Stomach (tissue), 4 donors: ENCODE measurements around the gene LRIG2.

Experiments used
- CTCF ChIP-seq, 7 experiments: fragments of 450-650 bp in 4 of 7; fragments of 200-600 bp in 3 of 7; sonication (generic) in 3 of 7; IDR thresholded peaks; one replicate each; pipeline ENCODE4 v1.5.1; 2016 to 2019; ENCODE audit warnings: antibody characterized with exemption in 7 of 7, control low read depth in 2 of 7, mild to moderate bottlenecking in 1 of 7
- EP300 ChIP-seq: sonication (generic); formaldehyde crosslinking; IDR thresholded peaks from one replicate; pipeline ENCODE4 v1.6.1; 2017; ENCODE audit warnings: antibody characterized with exemption
- POLR2AphosphoS5 ChIP-seq, 3 donors: sonication (generic); formaldehyde crosslinking; IDR thresholded peaks; one replicate each; pipeline ENCODE4 v1.6.1; 2016; ENCODE audit warnings: antibody characterized with exemption in 3 of 3

GRCh38 chr1:113137563-113137962, 64.6 kb downstream of the LRIG2 start:
- TF ChIP-seq CTCF (IDR thresholded peaks at IDR 0.05) (no peak), POLR2AphosphoS5 (IDR thresholded peaks at IDR 0.05) (no peak), EP300 (no peak)
